K562 (cell line): Measurements from ENCODE around the gene VCX3A. TPM values are rescaled to one million over a fixed set of nuclear protein-coding genes. Genes with fewer than 3 reads are reported as not detected.

Experiments used
- ATAC-seq: fragments of 200-7000 bp; cut with Tn5 transposase; 3 replicates; pipeline ENCODE4 v1.9.1; 2020; ENCODE audit warnings: moderate library complexity
- BruUV-seq: library from RNA; stranded (reverse); fragments of 400-500 nt; replicated peaks from 2 replicates; lab custom pipeline; 2021; lab: Mats Ljungman, UMichigan
- CTCF ChIA-PET: fragments of 300-600 bp; formaldehyde crosslinking; extraction: SDS; loops from one replicate; lab custom pipeline; 2021; ENCODE audit warnings: low intra/inter-chr PET ratio; lab: Yijun Ruan, JAX
- POLR2A ChIA-PET: fragments of 300-600, 350-650 bp; sonication (Branson Sonifier 250); formaldehyde crosslinking; extraction: SDS; loops from one replicate; lab custom pipeline; 2021; ENCODE audit warnings: antibody characterized with exemption, inconsistent platforms; lab: Yijun Ruan, JAX
- DNase-seq, 4 experiments: peaks; one replicate each; pipeline versions ENCODE4 v3.0.0 to v3.0.0-alpha.2; 2011 to 2018; ENCODE audit warnings: low spot score in 3 of 4, mixed read lengths in 3 of 4; ENCODE audit errors: extremely low read depth in 1 of 4
- FAIRE-seq: peaks from 2 replicates; lab custom pipeline; 2011; peaks lifted over from hg19 to GRCh38; lab: Jason Lieb, UNC
- H2AFZ ChIP-seq: 2 replicates; pipeline ENCODE4 v1.6.0; 2011; ENCODE audit warnings: low read depth, low read length, control low read depth, inconsistent platforms
- H3K27ac ChIP-seq: fragments of 200-600 bp; 3 replicates; pipeline ENCODE4 v1.8.0; 2011; ENCODE audit warnings: low read depth, mild to moderate bottlenecking, control low read depth, inconsistent platforms, low read length, moderate library complexity, mixed read lengths; ENCODE audit errors: extremely low read depth
- H3K27me3 ChIP-seq, 2 experiments: fragments of 300-600 bp in 1 of 2; 2 replicates in 1 of 2; 3 replicates in 1 of 2; pipeline versions ENCODE4 v1.6.0 to v1.8.0; 2011; ENCODE audit warnings: inconsistent platforms in 2 of 2, low read length in 2 of 2, mild to moderate bottlenecking in 1 of 2, mixed read lengths in 1 of 2, moderate library complexity in 1 of 2; ENCODE audit not compliant: control insufficient read depth in 2 of 2, insufficient read depth in 2 of 2
- H3K36me3 ChIP-seq: fragments of 300-600 bp; 3 replicates; pipeline ENCODE4 v1.8.0; 2011; ENCODE audit warnings: mild to moderate bottlenecking, low read length, inconsistent platforms; ENCODE audit not compliant: control insufficient read depth, insufficient read depth
- H3K4me1 ChIP-seq, 2 experiments: fragments of 200-600 bp in 1 of 2; replicated peaks in 1 of 2; 2 replicates in 1 of 2; 3 replicates in 1 of 2; pipeline versions ENCODE4 v1.5.1 to v1.8.0; 2011; ENCODE audit warnings: inconsistent platforms in 2 of 2, low read length in 2 of 2, mild to moderate bottlenecking in 1 of 2, mixed read lengths in 1 of 2, moderate library complexity in 1 of 2; ENCODE audit not compliant: control insufficient read depth in 2 of 2, insufficient read depth in 2 of 2
- H3K4me2 ChIP-seq: 2 replicates; pipeline ENCODE4 v1.6.1; 2011; ENCODE audit warnings: low read length, control low read depth, inconsistent platforms, mixed read lengths; ENCODE audit not compliant: insufficient read depth
- H3K4me3 ChIP-seq: fragments of 200-600 bp; sonication (generic), shearing (Covaris generic); 2 replicates; pipeline ENCODE4 v1.5.1; 2016; ENCODE audit warnings: control low read depth, inconsistent platforms
- H3K79me2 ChIP-seq: fragments of 200-600 bp; 3 replicates; pipeline ENCODE4 v1.8.0; 2011; ENCODE audit warnings: low read length, inconsistent platforms; ENCODE audit not compliant: control insufficient read depth, insufficient read depth
- H3K9ac ChIP-seq, 2 experiments: 2 replicates each; pipeline versions ENCODE4 v1.6.0 to v1.6.1; 2011; ENCODE audit warnings: low read depth in 2 of 2, low read length in 2 of 2, control low read depth in 1 of 2, inconsistent platforms in 1 of 2, mild to moderate bottlenecking in 1 of 2, mixed read lengths in 1 of 2; ENCODE audit not compliant: insufficient read depth in 1 of 2
- H3K9me1 ChIP-seq: one replicate; pipeline ENCODE4 v1.6.0; 2011; ENCODE audit warnings: inconsistent platforms, mild to moderate bottlenecking, low read length, moderate library complexity; ENCODE audit not compliant: control insufficient read depth, insufficient read depth
- H3K9me3 ChIP-seq: replicated peaks from 2 replicates; pipeline ENCODE4 v1.5.1; 2011; ENCODE audit warnings: low read depth, low read length, inconsistent platforms; ENCODE audit not compliant: control insufficient read depth, insufficient read depth
- H4K20me1 ChIP-seq: replicated peaks from 2 replicates; pipeline ENCODE4 v1.6.1; 2011; ENCODE audit warnings: low read length, inconsistent platforms, mixed read lengths; ENCODE audit not compliant: control insufficient read depth, insufficient read depth
- ATF4 ChIP-seq: fragments of 450-650 bp; formaldehyde crosslinking; IDR thresholded peaks from 2 replicates; pipeline ENCODE4 v1.4.0; 2022; ENCODE audit warnings: mild to moderate bottlenecking, moderate library complexity
- CAMTA2 ChIP-seq: fragments of 250-450 bp; sonication (Bioruptor Pico); conservative IDR thresholded peaks from 2 replicates; pipeline ENCODE4 v1.5.1; 2022
- CBFB ChIP-seq: sonication (generic); formaldehyde crosslinking; IDR thresholded peaks from 2 replicates; pipeline ENCODE4 v1.4.0; 2020; ENCODE audit warnings: mild to moderate bottlenecking, missing genetic modification reagents
- CREB5 ChIP-seq: fragments of 250-450 bp; sonication (Bioruptor Pico); IDR thresholded peaks from 2 replicates; pipeline ENCODE4 v1.5.0; 2020; ENCODE audit warnings: mild to moderate bottlenecking
- E2F3 ChIP-seq: fragments of 250-450 bp; sonication (Bioruptor Pico); IDR thresholded peaks from 2 replicates; pipeline ENCODE4 v1.4.0; 2020; ENCODE audit warnings: mild to moderate bottlenecking
- FIP1L1 ChIP-seq: fragments of 200-400 bp; formaldehyde crosslinking; IDR thresholded peaks from 2 replicates; pipeline ENCODE4 v1.6.1; 2018; ENCODE audit warnings: mild to moderate bottlenecking, low read depth, low read length; ENCODE audit not compliant: poor library complexity, severe bottlenecking
- FOXP4 ChIP-seq: sonication (generic); formaldehyde crosslinking; IDR thresholded peaks from 2 replicates; pipeline ENCODE4 v1.8.0; 2022; ENCODE audit warnings: mild to moderate bottlenecking, missing genetic modification reagents, borderline replicate concordance
- MAFK ChIP-seq: IDR thresholded peaks from 2 replicates; pipeline ENCODE4 v1.6.1; 2011; ENCODE audit warnings: low read length, improper control_type of control experiment
- SNAPC5 ChIP-seq: fragments of 250-450 bp; sonication (Bioruptor Pico); IDR thresholded peaks from 2 replicates; pipeline ENCODE4 v1.8.0; 2021; ENCODE audit warnings: moderate library complexity, mild to moderate bottlenecking, inconsistent platforms
- ZNF592 ChIP-seq: fragments of 450-650 bp; IDR thresholded peaks from 2 replicates; pipeline ENCODE4 v1.6.1; 2017; ENCODE audit warnings: antibody characterized with exemption, mild to moderate bottlenecking
- ZSCAN29 ChIP-seq: fragments of 450-650 bp; IDR thresholded peaks from 2 replicates; pipeline ENCODE4 v1.6.1; 2017
- WGBS: fragments of 100-300 bp; shearing (Covaris generic); methylation state at CpG from one replicate; pipeline ENCODE4 v1.1.6; 2016; ENCODE audit warnings: low coverage, mixed read lengths; ENCODE audit not compliant: insufficient coverage; ENCODE audit errors: missing lambda C conversion rate; 5-methylcytosine and 5-hydroxymethylcytosine counted together
- in situ Hi-C: fragments of 300-500 bp; cut with MboI; formaldehyde crosslinking; loops from 4 replicates; pipeline ENCODE4 v1.15.0; 2018; ENCODE audit warnings: inconsistent platforms, mixed read lengths
- intact Hi-C: fragments of 100-400 bp; cut with micrococcal nuclease; formaldehyde crosslinking; loops from 2 replicates; pipeline ENCODE4 v1.14.2; 2022
- polyA plus RNA-seq, 8 experiments: library from polyadenylated mRNA; depleted of rRNA in 4 of 8; stranded (reverse) in 5 of 8; unstranded in 3 of 8; fragments of >200 nt; fragmentation: Nextera tagmentation in 2 of 8; fragmentation: Illumina TruSeq in 1 of 8; extraction: Ambion mirVana in 2 of 8; extraction: Trizol in 1 of 8; gene quantifications; 2 replicates each; pipeline versions ENCODE4 v1.2.1 to v1.2.3, GENCODE V29; 2011 to 2014; ENCODE audit warnings: inconsistent platforms in 1 of 8, missing spikeins in 1 of 8
- total RNA-seq, 7 experiments: library from RNA; depleted of rRNA in 6 of 7; stranded (reverse); fragments of >200 nt in 6 of 7; fragmentation: Illumina TruSeq in 2 of 7; extraction: Trizol in 2 of 7; gene quantifications; 2 replicates each; pipeline versions ENCODE4 v1.2.1 to v1.2.3, GENCODE V29; 2011 to 2021; ENCODE audit warnings: low replicate concordance in 1 of 7

VCX3A gene
- total and polyA plus RNA-seq, 9 of the 15 experiments (the other 6 are each of a cell fraction or from before 2014, with no cell fraction given): 0.08 to 64.5 (median 9.2) TPM

GRCh38 chrX:6550999-6551398 lies 16.1 kb upstream of the VCX3A start (continued):
- no peak for TF ChIP-seq ZNF592

GRCh38 chrX:6545712-6546111 lies 10.8 kb upstream of the VCX3A start:
- H3K4me3 ChIP-seq: no peak overlapping the region
- H2AFZ ChIP-seq: no peak overlapping the region
- ChIA-PET POLR2A (no interaction called here), CTCF (no interaction called here)
- no peak overlapping the region for H3K9ac ChIP-seq
- ATAC-seq (no peak), DNase-seq (no peak), FAIRE-seq (no peak)
- H3K4me2 ChIP-seq: no peak overlapping the region
- H3K36me3 ChIP-seq: no peaks in the 10 kb centered on the region
- BruUV-seq: no TSS peak
- in situ Hi-C loops (no loop called here), intact Hi-C loops (no loop called here)
- WGBS: 0% methylated on average over 5 of the region's 5 CpGs
- H3K9me1 ChIP-seq: no peaks in the 10 kb centered on the region
- H3K9me3 ChIP-seq: no peaks in the 10 kb centered on the region
- no peaks in the 10 kb centered on the region for H3K27me3 ChIP-seq
- H3K27ac ChIP-seq: no peak overlapping the region
- no peak for TF ChIP-seq ZSCAN29
- TF ChIP-seq FOXP4: no peak
- TF ChIP-seq ATF4 (CRISPR knock-in tag): no peak
- TF ChIP-seq E2F3 (CRISPR knock-in tag): no peak
- TF ChIP-seq SNAPC5 (CRISPR knock-in tag): no peak
- TF ChIP-seq CAMTA2: no peak
- TF ChIP-seq CREB5 (CRISPR knock-in tag): no peak
- no peak for TF ChIP-seq MAFK
- TF ChIP-seq FIP1L1: no peak
- no peak for TF ChIP-seq CBFB (CRISPR knock-in tag)
- no peaks in the 10 kb centered on the region for H3K79me2 ChIP-seq
- no peaks in the 10 kb centered on the region for H3K4me1 ChIP-seq
- no peaks in the 10 kb centered on the region for H4K20me1 ChIP-seq
